A673 (cell line): ENCODE data around the gene CYP1A2. TPM values are rescaled to one million over a fixed set of nuclear protein-coding genes. Genes with fewer than 3 reads are reported as not detected.

ENCODE experiments used
- BruUV-seq: library from RNA; stranded (reverse); fragments of 400-500 nt; replicated peaks from 2 replicates; lab custom pipeline; 2021; lab: Mats Ljungman, UMichigan
- CTCF ChIA-PET: fragments of 300-600 bp; sonication (Branson Sonifier 250); formaldehyde crosslinking; loops from one replicate; lab custom pipeline; 2022; ENCODE audit warnings: antibody characterized with exemption; lab: Charles Lee
- POLR2A ChIA-PET: fragments of 300-600 bp; sonication (Branson Sonifier 250); formaldehyde crosslinking; loops from one replicate; lab custom pipeline; 2022; ENCODE audit warnings: antibody characterized with exemption; ENCODE audit not compliant: low non-redundant PET; lab: Charles Lee
- DNase-seq: peaks from one replicate; pipeline ENCODE4 v3.0.0-alpha.2; 2015; ENCODE audit warnings: low spot score
- H3K27ac ChIP-seq: fragments of 200-600 bp; sonication (generic); 2 replicates; pipeline ENCODE4 v1.5.1; 2016; ENCODE audit warnings: mixed run types, low read depth, mild to moderate bottlenecking, mixed read lengths, antibody characterized with exemption, low read length; ENCODE audit not compliant: poor library complexity, severe bottlenecking
- H3K27me3 ChIP-seq: fragments of 200-600 bp; sonication (generic); replicated peaks from 2 replicates; pipeline ENCODE4 v1.6.1; 2017; ENCODE audit warnings: mixed run types, low read depth, mild to moderate bottlenecking, mixed read lengths, antibody characterized with exemption, low read length; ENCODE audit not compliant: insufficient read depth, poor library complexity
- H3K36me3 ChIP-seq: fragments of 200-600 bp; sonication (generic); 2 replicates; pipeline ENCODE4 v1.6.1; 2016; ENCODE audit warnings: mixed run types, mild to moderate bottlenecking, mixed read lengths, antibody characterized with exemption, low read length; ENCODE audit not compliant: insufficient read depth, poor library complexity, severe bottlenecking
- H3K4me1 ChIP-seq: fragments of 200-600 bp; sonication (generic); 2 replicates; pipeline ENCODE4 v1.6.1; 2017; ENCODE audit warnings: mixed run types, mild to moderate bottlenecking, mixed read lengths, antibody characterized with exemption, low read length; ENCODE audit not compliant: insufficient read depth, poor library complexity, severe bottlenecking
- H3K4me3 ChIP-seq: fragments of 200-600 bp; sonication (generic); 2 replicates; pipeline ENCODE4 v1.5.1; 2016; ENCODE audit warnings: low read depth, mixed run types, mild to moderate bottlenecking, mixed read lengths, low read length; ENCODE audit not compliant: poor library complexity, severe bottlenecking
- H3K9me3 ChIP-seq: fragments of 200-600 bp; sonication (generic); 2 replicates; pipeline ENCODE4 v1.6.1; 2016; ENCODE audit warnings: mixed run types, low read depth, mild to moderate bottlenecking, mixed read lengths, antibody characterized with exemption, low read length; ENCODE audit not compliant: poor library complexity, severe bottlenecking
- CTCF ChIP-seq: fragments of 300-800, 200-600 bp; sonication (generic); conservative IDR thresholded peaks from 2 replicates; pipeline ENCODE4 v1.5.1; 2017; ENCODE audit warnings: low read depth, mild to moderate bottlenecking, antibody characterized with exemption, low read length, moderate library complexity, mixed read lengths
- EZH2 ChIP-seq: fragments of 200-600 bp; sonication (generic); IDR thresholded peaks from 2 replicates; pipeline ENCODE4 v1.6.1; 2017; ENCODE audit warnings: borderline replicate concordance, low read depth, mild to moderate bottlenecking, mixed read lengths, antibody characterized with exemption, low read length; ENCODE audit not compliant: poor library complexity, severe bottlenecking
- intact Hi-C: fragments of 100-400 bp; cut with micrococcal nuclease; formaldehyde crosslinking; loops from one replicate; pipeline ENCODE4 v1.10.0; 2022; ENCODE audit not compliant: unreplicated experiment
- total RNA-seq: library from RNA; stranded (reverse); gene quantifications from 2 replicates; pipeline ENCODE4 v1.2.3, GENCODE V29; 2021

CYP1A2 gene
- total RNA-seq, 1 experiment from 2014 or later = not detected

GRCh38 chr15:74782259-74783071, 33.8 kb downstream of the CYP1A2 start:
- ChIA-PET POLR2A (no interaction called here), CTCF (interaction anchor here (0.6 to 2.9 kb wide), 4 partner anchors 11 to 57 kb away, joined by 3 to 11 read pairs (median 6); partner anchors contain the start of gene CYP1A1)
- H3K27me3 ChIP-seq = no peaks in the 10 kb centered on the region
- BruUV-seq = no TSS peak
- H3K9me3 ChIP-seq = no peaks in the 10 kb centered on the region
- peaks cover 61% of the 10 kb centered on the region for H3K4me1 ChIP-seq
- no peak for TF ChIP-seq CTCF
- no peak for TF ChIP-seq EZH2
- H3K4me3 ChIP-seq = peak overlapping the region; percentile 93
- H3K27ac ChIP-seq = peak overlapping the region; percentile 64
- DNase-seq = no peak
- intact Hi-C loops = no loop called here
- H3K36me3 ChIP-seq = no peaks in the 10 kb centered on the region

- intact Hi-C loops = no loop called here
- no peaks in the 10 kb centered on the region for H3K9me3 ChIP-seq
- peak; percentile 38 for DNase-seq
- no TSS peak for BruUV-seq
- TF ChIP-seq EZH2 (no peak), CTCF (no peak)
- H3K4me3 ChIP-seq = peak overlapping the region; percentile 93
- ChIA-PET CTCF (interaction anchor here (0.7 to 2.9 kb wide), 2 partner anchors 14 to 43 kb away, joined by 8 read pairs; partner anchors contain the start of gene CPLX3), POLR2A (no interaction called here)
- peak overlapping the region; percentile 64 for H3K27ac ChIP-seq
- peaks cover 1% of the 10 kb centered on the region for H3K36me3 ChIP-seq
- peaks cover 61% of the 10 kb centered on the region for H3K4me1 ChIP-seq
- H3K27me3 ChIP-seq = no peaks in the 10 kb centered on the region
Measured at GRCh38 chr15:74783072-74783807, 34.6 kb downstream of the CYP1A2 start.

DNA sequence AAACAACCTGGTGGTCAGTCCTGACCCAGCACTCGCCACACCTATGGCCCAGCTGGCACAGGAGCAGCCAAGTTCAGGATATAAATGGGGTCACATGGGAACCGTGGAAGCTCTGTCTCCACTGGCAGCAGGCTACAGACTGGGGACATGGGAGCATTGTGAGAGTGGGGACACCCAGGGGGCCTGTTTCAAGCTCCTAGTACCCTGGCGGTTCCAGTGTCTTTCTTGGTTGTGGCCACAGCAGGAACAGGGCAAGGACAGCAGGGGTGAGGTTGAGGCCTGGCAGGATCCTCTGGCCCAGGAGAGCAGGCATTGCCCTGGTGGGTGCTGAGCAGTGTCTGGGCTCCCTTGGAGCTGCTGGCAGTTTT, 35.1 kb downstream of the CYP1A2 start:
- no peaks in the 10 kb centered on the region for H3K27me3 ChIP-seq
- peak overlapping the region; percentile 93 for H3K4me3 ChIP-seq
- TF ChIP-seq EZH2 (no peak), CTCF (no peak)
- DNase-seq = no peak
- ChIA-PET CTCF (interaction anchor here (0.7 to 2.9 kb wide), 2 partner anchors 15 to 42 kb away, joined by 8 read pairs; partner anchors contain the start of gene CPLX3), POLR2A (no interaction called here)
- peaks cover 67% of the 10 kb centered on the region for H3K4me1 ChIP-seq
- H3K36me3 ChIP-seq = peaks cover 3% of the 10 kb centered on the region
- H3K27ac ChIP-seq = peak overlapping the region; percentile 64
- no TSS peak for BruUV-seq
- intact Hi-C loops = no loop called here
- H3K9me3 ChIP-seq = no peaks in the 10 kb centered on the region
